Aorta (tissue), 5 donors: ENCODE data around the gene KIZ. TPM values are rescaled to one million over a fixed set of nuclear protein-coding genes. Genes with fewer than 3 reads are reported as not detected.

Source experiments
- ATAC-seq: fragments of 200-7000 bp; cut with Tn5 transposase; one replicate; pipeline ENCODE4 v1.9.1; 2022; ENCODE audit warnings: moderate library complexity; ENCODE audit not compliant: low FRiP score
- DNase-seq, 2 donors: peaks; one replicate each; pipeline ENCODE4 v3.0.0-alpha.2; 2020
- H3K27ac ChIP-seq, 2 donors: one replicate each; pipeline ENCODE4 v1.5.1; 2013; ENCODE audit warnings: low read length in 2 of 2, mild to moderate bottlenecking in 2 of 2, moderate library complexity in 2 of 2, control low read depth in 1 of 2, inconsistent platforms in 1 of 2, low read depth in 1 of 2
- H3K27me3 ChIP-seq, 2 donors: one replicate each; pipeline ENCODE4 v1.6.1; 2013; ENCODE audit warnings: control low read depth in 1 of 2, low read length in 1 of 2, mild to moderate bottlenecking in 1 of 2, moderate library complexity in 1 of 2; ENCODE audit not compliant: insufficient read depth in 2 of 2, control insufficient read depth in 1 of 2
- H3K36me3 ChIP-seq, 2 donors: one replicate each; pipeline ENCODE4 v1.6.1; 2013; ENCODE audit warnings: control low read depth in 1 of 2, low read length in 1 of 2, mild to moderate bottlenecking in 1 of 2; ENCODE audit not compliant: insufficient read depth in 2 of 2, control insufficient read depth in 1 of 2
- H3K4me1 ChIP-seq, 2 donors: one replicate each; pipeline ENCODE4 v1.6.1; 2013; ENCODE audit warnings: low read length in 2 of 2, control low read depth in 1 of 2, mild to moderate bottlenecking in 1 of 2, moderate library complexity in 1 of 2; ENCODE audit not compliant: insufficient read depth in 2 of 2, control insufficient read depth in 1 of 2
- H3K4me3 ChIP-seq, 2 donors: one replicate each; pipeline ENCODE4 v1.5.1; 2013; ENCODE audit warnings: low read length in 2 of 2, control low read depth in 1 of 2, mild to moderate bottlenecking in 1 of 2
- H3K9me3 ChIP-seq: one replicate; pipeline ENCODE4 v1.6.1; 2013; ENCODE audit warnings: mild to moderate bottlenecking, low read length; ENCODE audit not compliant: control insufficient read depth
- WGBS, 2 donors: extraction: QIAGEN DNeasy Blood & Tissue Kit; methylation state at CpG; one replicate each; pipeline ENCODE4 v1.1.7; 2013; 5-methylcytosine and 5-hydroxymethylcytosine counted together
- intact Hi-C, 2 donors: fragments of 100-400 bp; cut with DNase I; formaldehyde crosslinking; loops; one replicate each; pipeline versions ENCODE4 v1.14.2 to v1.15.0; 2022
- polyA plus RNA-seq, 2 donors: library from polyadenylated mRNA; stranded (reverse); fragments of 200-250 nt; gene quantifications; one replicate each; pipeline ENCODE4 v1.2.3, GENCODE V29; 2013
- total RNA-seq, 2 donors: library from RNA; stranded (reverse); fragmentation: NEBNext Ultra II Directional; extraction: Animal tissue kit (Norgen Biotek cat#: 25700); gene quantifications; one replicate each; pipeline ENCODE4 v1.2.1, GENCODE V29; 2021
- donor health status: healthy with polysubstance abuse.
- donor health status: Bipolar disorder and iron deficiency.
- donor health status: DM: no; HTN: no; CAD: no.
- donor health status: DM: no; HTN: no; CAD: no.
- donor health status: DM: yes; HTN: yes; CAD: no.

KIZ gene
- total and polyA plus RNA-seq, 4 donors: 15.9 to 29.4 (median 22.3) TPM

DNA sequence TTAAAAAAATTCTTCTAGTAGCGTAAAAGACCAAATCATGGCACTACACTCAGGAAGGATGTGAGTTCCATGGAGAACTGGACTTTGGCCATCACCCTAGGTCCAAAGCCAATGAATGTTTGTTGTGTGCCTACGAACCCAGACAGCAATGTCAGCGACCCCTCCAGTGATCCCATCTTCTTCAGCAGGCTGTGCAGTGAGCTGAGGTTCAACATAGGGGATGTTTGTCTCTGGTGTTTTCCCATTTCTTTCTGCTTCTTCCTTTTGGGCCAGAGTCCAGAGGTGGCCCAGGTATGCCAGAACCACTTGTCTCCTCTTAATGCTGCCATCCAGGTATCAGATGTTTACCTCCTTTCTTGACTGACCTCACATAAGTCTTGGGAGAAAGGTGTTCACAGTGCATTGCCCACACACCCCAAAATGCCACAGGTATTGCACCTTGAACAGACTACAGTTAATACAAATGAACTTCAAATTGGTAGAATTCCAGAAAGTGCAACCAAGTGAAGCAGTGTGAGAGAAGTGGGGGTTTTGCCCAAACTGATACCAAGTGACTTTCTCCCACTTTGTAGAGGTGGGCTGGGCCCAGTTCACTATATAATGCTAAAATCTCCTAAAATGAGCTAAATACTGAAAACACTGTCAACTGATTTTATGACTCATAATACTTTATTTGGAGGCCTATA, 14.1 kb downstream of the KIZ start:
- DNase-seq (no peak), ATAC-seq (no peak)
- H3K36me3 ChIP-seq: peaks cover 0 to 2% of the 10 kb centered on the region in 2 donors
- H3K9me3 ChIP-seq: no peaks in the 10 kb centered on the region
- H3K27ac ChIP-seq: no peak overlapping the region
- H3K27me3 ChIP-seq: no peaks in the 10 kb centered on the region
- no peaks in the 10 kb centered on the region for H3K4me1 ChIP-seq
- H3K4me3 ChIP-seq: no peak overlapping the region
- 81 to 91% methylated on average over 3 of the region's 3 CpGs for WGBS, 2 donors
- intact Hi-C loops: no loop called here

GRCh38 chr20:21141825-21142224, 15.9 kb downstream of the KIZ start:
- no peak for DNase-seq
- H3K27ac ChIP-seq: no peak overlapping the region
- intact Hi-C loops: no loop called here
- ATAC-seq: no peak
- peaks cover 0 to 2% of the 10 kb centered on the region in 2 donors for H3K36me3 ChIP-seq
- WGBS, 2 donors: 93 to 94% methylated on average over 5 of the region's 5 CpGs
- H3K9me3 ChIP-seq: no peaks in the 10 kb centered on the region
- H3K4me1 ChIP-seq: no peaks in the 10 kb centered on the region
- H3K27me3 ChIP-seq: no peaks in the 10 kb centered on the region
- no peak overlapping the region for H3K4me3 ChIP-seq

- WGBS, 2 donors: 88% methylated on average over 7 of the region's 7 CpGs
- no peak overlapping the region for H3K4me3 ChIP-seq
- no peaks in the 10 kb centered on the region for H3K9me3 ChIP-seq
- DNase-seq: no peak
- no peaks in the 10 kb centered on the region for H3K27me3 ChIP-seq
- intact Hi-C loops: no loop called here
- H3K36me3 ChIP-seq: peaks cover 2% of the 10 kb centered on the region in 2 donors
- H3K4me1 ChIP-seq: no peaks in the 10 kb centered on the region
- no peak overlapping the region for H3K27ac ChIP-seq
- ATAC-seq: no peak
Measured at GRCh38 chr20:21143194-21143890, 17.5 kb downstream of the KIZ start.

- intact Hi-C loops: no loop called here
- 91% methylated on average over 3 of the region's 3 CpGs for WGBS, 2 donors
- ATAC-seq (no peak), DNase-seq (no peak)
- Histone ChIP-seq H3K27me3 (no peaks in the 10 kb centered on the region), H3K4me1 (no peaks in the 10 kb centered on the region), H3K27ac (no peak overlapping the region), H3K4me3 (no peak overlapping the region), H3K9me3 (no peaks in the 10 kb centered on the region), H3K36me3 (peaks cover 0 to 2% of the 10 kb centered on the region in 2 donors)
Measured at GRCh38 chr20:21145424-21145823, 19.5 kb downstream of the KIZ start.

- 85 to 88% methylated on average over 4 of the region's 4 CpGs for WGBS, 2 donors
- ATAC-seq (no peak), DNase-seq (no peak)
- Histone ChIP-seq H3K27ac (no peak overlapping the region), H3K4me1 (no peaks in the 10 kb centered on the region), H3K36me3 (peaks cover 0 to 2% of the 10 kb centered on the region in 2 donors), H3K27me3 (no peaks in the 10 kb centered on the region), H3K9me3 (no peaks in the 10 kb centered on the region), H3K4me3 (no peak overlapping the region)
- intact Hi-C loops: no loop called here
Measured at GRCh38 chr20:21146215-21146614, 20.3 kb downstream of the KIZ start.

DNA sequence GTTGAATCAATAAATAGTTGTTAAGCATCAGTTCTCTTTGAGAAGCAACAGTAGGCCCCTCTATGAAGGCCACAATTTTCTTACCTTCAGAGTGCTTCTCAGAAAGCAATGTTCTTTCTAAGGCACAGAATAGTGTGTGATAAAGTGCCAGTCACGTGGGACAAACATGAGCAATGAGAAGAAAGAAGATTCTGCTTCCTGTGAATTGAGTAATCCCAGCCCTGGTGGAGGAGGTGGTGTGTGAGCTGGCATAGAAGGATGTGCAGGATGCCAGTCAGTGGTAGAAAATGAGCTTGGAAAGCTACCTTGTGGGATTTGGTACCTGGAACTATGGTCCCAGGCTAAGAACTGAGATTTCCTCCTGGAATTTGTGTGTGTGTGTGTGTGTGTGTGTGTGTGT, 21.7 kb downstream of the KIZ start:
- no peak overlapping the region for H3K4me3 ChIP-seq
- peaks cover 2% of the 10 kb centered on the region in 2 donors for H3K36me3 ChIP-seq
- H3K9me3 ChIP-seq: no peaks in the 10 kb centered on the region
- intact Hi-C loops: no loop called here
- H3K4me1 ChIP-seq: no peaks in the 10 kb centered on the region
- WGBS, 2 donors: 80 to 81% methylated on average over 1 of the region's 1 CpG
- no peak overlapping the region for H3K27ac ChIP-seq
- ATAC-seq (no peak), DNase-seq (no peak)
- H3K27me3 ChIP-seq: no peaks in the 10 kb centered on the region

GRCh38 chr20:21149344-21149743, 23.5 kb downstream of the KIZ start:
- 86 to 90% methylated on average over 9 of the region's 9 CpGs for WGBS, 2 donors
- H3K27me3 ChIP-seq: no peaks in the 10 kb centered on the region
- H3K9me3 ChIP-seq: no peaks in the 10 kb centered on the region
- H3K27ac ChIP-seq: no peak overlapping the region
- no peaks in the 10 kb centered on the region for H3K4me1 ChIP-seq
- H3K36me3 ChIP-seq: peaks cover 2% of the 10 kb centered on the region in 2 donors
- no peak for DNase-seq
- no peak overlapping the region for H3K4me3 ChIP-seq
- intact Hi-C loops: no loop called here
- ATAC-seq: no peak

DNA sequence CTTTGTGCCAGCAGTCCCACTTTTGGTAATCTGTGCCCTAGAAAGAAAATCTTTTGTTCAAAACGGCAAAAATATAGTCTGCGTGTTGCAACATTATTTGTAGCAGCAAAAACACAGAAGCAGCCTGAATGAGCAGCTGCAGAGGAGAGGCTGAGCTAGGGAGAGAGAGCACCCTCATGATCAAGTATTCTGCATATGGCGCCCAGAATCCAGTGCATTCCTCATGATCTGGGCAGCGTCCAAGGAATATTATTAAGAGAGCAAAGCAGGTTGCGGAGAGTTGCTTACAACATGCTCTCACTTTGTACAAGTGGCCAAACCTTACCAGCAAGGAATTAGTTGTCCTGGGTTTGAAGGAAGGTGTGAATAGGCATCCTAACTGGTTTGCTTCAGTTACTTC, 25.9 kb downstream of the KIZ start:
- intact Hi-C loops: no loop called here
- DNase-seq (no peak), ATAC-seq (no peak)
- Histone ChIP-seq H3K27ac (no peak overlapping the region), H3K36me3 (peaks cover 2% of the 10 kb centered on the region in 2 donors), H3K4me1 (no peaks in the 10 kb centered on the region), H3K9me3 (no peaks in the 10 kb centered on the region), H3K4me3 (no peak overlapping the region), H3K27me3 (no peaks in the 10 kb centered on the region)
- 94% methylated on average over 5 of the region's 5 CpGs for WGBS, 2 donors

GRCh38 chr20:21154692-21155091, 28.8 kb downstream of the KIZ start:
- no peak for DNase-seq
- 80 to 88% methylated on average over 2 of the region's 2 CpGs for WGBS, 2 donors
- no peak overlapping the region for H3K4me3 ChIP-seq
- intact Hi-C loops: no loop called here
- peaks cover 0 to 2% of the 10 kb centered on the region in 2 donors for H3K36me3 ChIP-seq
- H3K27ac ChIP-seq: no peak overlapping the region
- no peaks in the 10 kb centered on the region for H3K4me1 ChIP-seq
- no peak for ATAC-seq
- no peaks in the 10 kb centered on the region for H3K9me3 ChIP-seq
- no peaks in the 10 kb centered on the region for H3K27me3 ChIP-seq
